Natural killer cell (primary cell): ENCODE measurements around the gene DKKL1. TPM values are rescaled to one million over a fixed set of nuclear protein-coding genes. Genes with fewer than 3 reads are reported as not detected.

Experiments
- ATAC-seq, 3 donors: fragments of 150-1000 bp in 2 of 3; fragments of 200-7000 bp in 1 of 3; cut with Tn5 transposase; 1 replicate in 1 of 3; 2 replicates in 2 of 3; pipeline ENCODE4 v1.10.0; 2021; ENCODE audit warnings: mild to moderate bottlenecking in 2 of 3, moderate library complexity in 2 of 3
- DNase-seq, 2 donors: peaks; one replicate each; pipeline versions ENCODE4 v3.0.0 to v3.0.0-alpha.2; 2013 to 2021; ENCODE audit warnings: mixed read lengths in 1 of 2
- H3K27ac ChIP-seq: one replicate; pipeline ENCODE4 v1.5.1; 2013; ENCODE audit warnings: mild to moderate bottlenecking, low read length
- H3K27me3 ChIP-seq: one replicate; pipeline ENCODE4 v1.6.1; 2013; ENCODE audit warnings: low read length; ENCODE audit not compliant: control insufficient read depth, insufficient read depth
- H3K36me3 ChIP-seq: one replicate; pipeline ENCODE4 v1.6.1; 2013; ENCODE audit warnings: low read length; ENCODE audit not compliant: control insufficient read depth, insufficient read depth
- H3K4me1 ChIP-seq: one replicate; pipeline ENCODE4 v1.6.1; 2013; ENCODE audit warnings: low read length; ENCODE audit not compliant: control insufficient read depth, insufficient read depth
- H3K4me3 ChIP-seq: one replicate; pipeline ENCODE4 v1.5.1; 2013; ENCODE audit warnings: low read length
- H3K9me3 ChIP-seq: one replicate; pipeline ENCODE4 v1.6.1; 2013; ENCODE audit warnings: low read length; ENCODE audit not compliant: control insufficient read depth, insufficient read depth
- H3K27ac Mint-ChIP-seq, 2 donors: one replicate each; pipeline ENCODE4 v1.8.0; 2022; ENCODE audit warnings: mild to moderate bottlenecking in 2 of 2, mixed read lengths in 2 of 2, moderate library complexity in 1 of 2
- H3K27me3 Mint-ChIP-seq, 2 donors: one replicate each; pipeline ENCODE4 v1.8.0; 2022; ENCODE audit warnings: low read depth in 2 of 2, mixed read lengths in 2 of 2
- H3K36me3 Mint-ChIP-seq: one replicate; pipeline ENCODE4 v1.8.0; 2022; ENCODE audit warnings: mixed read lengths
- H3K4me1 Mint-ChIP-seq, 2 donors: one replicate each; pipeline ENCODE4 v1.8.0; 2022; ENCODE audit warnings: mixed read lengths in 2 of 2
- H3K4me3 Mint-ChIP-seq: one replicate; pipeline ENCODE4 v1.8.0; 2022; ENCODE audit warnings: mild to moderate bottlenecking, moderate library complexity, mixed read lengths
- H3K9me3 Mint-ChIP-seq, 2 donors: one replicate each; pipeline ENCODE4 v1.8.0; 2022; ENCODE audit warnings: mixed read lengths in 2 of 2
- CTCF ChIP-seq: fragments of 200-600 bp; IDR thresholded peaks from one replicate; pipeline ENCODE4 v1.8.0; 2022; ENCODE audit warnings: antibody characterized with exemption
- whole genome bisulfite sequencing: methylation state at CpG from one replicate; pipeline ENCODE4 v1.1.7; 2013; ENCODE audit warnings: missing lambda C conversion rate; ENCODE audit not compliant: insufficient coverage; 5-methylcytosine and 5-hydroxymethylcytosine counted together
- intact Hi-C: fragments of 100-400 bp; cut with micrococcal nuclease; formaldehyde crosslinking; loops from one replicate; pipeline ENCODE4 v1.14.2; 2022
- total RNA-seq, 4 donors: library from RNA; stranded (reverse); fragments of 120-200 nt in 1 of 4; gene quantifications; one replicate each; pipeline versions ENCODE4 v1.2.3 to v1.2.4, GENCODE V29; 2013 to 2022

Gene DKKL1
- total RNA-seq, 3 donors from 2014 or later (not counting 1 experiment from before 2014, with no cell fraction given) = not detected

- H3K4me3 ChIP-seq = no peak overlapping the region
- Mint-ChIP-seq H3K9me3 (no peaks in the 10 kb centered on the region), H3K36me3 (no peaks in the 10 kb centered on the region), H3K4me1 (peaks cover 37 to 46% of the 10 kb centered on the region in 2 donors), H3K27ac (peak overlapping the region; percentile 6 to 14), H3K27me3 (no peaks in the 10 kb centered on the region), H3K4me3 (no peak overlapping the region)
- no peak overlapping the region for H3K27ac ChIP-seq
- ATAC-seq (no peak), DNase-seq (no peak)
- H3K27me3 ChIP-seq = no peaks in the 10 kb centered on the region
- intact Hi-C loops = no loop called here
- 84% methylated on average over 7 of the region's 7 CpGs for whole genome bisulfite sequencing
- H3K4me1 ChIP-seq = peaks cover 67% of the 10 kb centered on the region
- peaks cover 17% of the 10 kb centered on the region for H3K36me3 ChIP-seq
- H3K9me3 ChIP-seq = no peaks in the 10 kb centered on the region
- no peak for TF ChIP-seq CTCF
These were observed 20.6 kb upstream of the DKKL1 start for GRCh38 chr19:49343123-49343522.

GRCh38 chr19:49344505-49345423 lies 18.9 kb upstream of the DKKL1 start:
- Mint-ChIP-seq H3K27me3 (no peaks in the 10 kb centered on the region), H3K4me3 (peak overlapping the region; percentile 83), H3K27ac (peak overlapping the region; percentile 86), H3K36me3 (no peaks in the 10 kb centered on the region), H3K4me1 (peaks cover 31 to 37% of the 10 kb centered on the region in 2 donors), H3K9me3 (no peaks in the 10 kb centered on the region)
- Histone ChIP-seq H3K4me3 (no peak overlapping the region), H3K9me3 (no peaks in the 10 kb centered on the region), H3K27ac (peak overlapping the region; percentile 58), H3K27me3 (no peaks in the 10 kb centered on the region), H3K36me3 (peaks cover 6% of the 10 kb centered on the region), H3K4me1 (peaks cover 50% of the 10 kb centered on the region)
- peak in 1 of 2 donors; percentile 35 for DNase-seq
- intact Hi-C loops = no loop called here
- no peak for TF ChIP-seq CTCF
- ATAC-seq = peak; percentile 68 to 86 (median 76)
- 69% methylated on average over 11 of the region's 11 CpGs for WGBS

- no peaks in the 10 kb centered on the region for H3K9me3 Mint-ChIP-seq
- Histone ChIP-seq H3K27me3 (no peaks in the 10 kb centered on the region), H3K9me3 (no peaks in the 10 kb centered on the region), H3K4me1 (peaks cover 29% of the 10 kb centered on the region), H3K4me3 (no peak overlapping the region), H3K36me3 (no peaks in the 10 kb centered on the region), H3K27ac (no peak overlapping the region)
- ATAC-seq (no peak), DNase-seq (no peak)
- H3K36me3 Mint-ChIP-seq = no peaks in the 10 kb centered on the region
- 95% methylated on average over 15 of the region's 15 CpGs for WGBS
- H3K4me1 Mint-ChIP-seq = peaks cover 20 to 23% of the 10 kb centered on the region in 2 donors
- H3K27me3 Mint-ChIP-seq = peaks cover 0 to 3% of the 10 kb centered on the region in 2 donors
- no peak overlapping the region for H3K27ac Mint-ChIP-seq
- H3K4me3 Mint-ChIP-seq = no peak overlapping the region
- intact Hi-C loops = no loop called here
- TF ChIP-seq CTCF = no peak
These were observed 16.5 kb upstream of the DKKL1 start for GRCh38 chr19:49347191-49347590.
